ENCODE results near the gene ARMC10.
"Not testable (repeated sequence)": the region's sequence is repeated elsewhere in the genome, so short reads cannot be mapped to it uniquely, and the experiment has no call there.

ARMC10 gene

GRCh38 chr7:103048833-103049232 lies 26.1 kb upstream of the ARMC10 start:
- DNase-seq (ENCODE audit: extremely low read depth, low read depth), result peak; percentile 35
- TF ChIP-seq, protein P1, sequence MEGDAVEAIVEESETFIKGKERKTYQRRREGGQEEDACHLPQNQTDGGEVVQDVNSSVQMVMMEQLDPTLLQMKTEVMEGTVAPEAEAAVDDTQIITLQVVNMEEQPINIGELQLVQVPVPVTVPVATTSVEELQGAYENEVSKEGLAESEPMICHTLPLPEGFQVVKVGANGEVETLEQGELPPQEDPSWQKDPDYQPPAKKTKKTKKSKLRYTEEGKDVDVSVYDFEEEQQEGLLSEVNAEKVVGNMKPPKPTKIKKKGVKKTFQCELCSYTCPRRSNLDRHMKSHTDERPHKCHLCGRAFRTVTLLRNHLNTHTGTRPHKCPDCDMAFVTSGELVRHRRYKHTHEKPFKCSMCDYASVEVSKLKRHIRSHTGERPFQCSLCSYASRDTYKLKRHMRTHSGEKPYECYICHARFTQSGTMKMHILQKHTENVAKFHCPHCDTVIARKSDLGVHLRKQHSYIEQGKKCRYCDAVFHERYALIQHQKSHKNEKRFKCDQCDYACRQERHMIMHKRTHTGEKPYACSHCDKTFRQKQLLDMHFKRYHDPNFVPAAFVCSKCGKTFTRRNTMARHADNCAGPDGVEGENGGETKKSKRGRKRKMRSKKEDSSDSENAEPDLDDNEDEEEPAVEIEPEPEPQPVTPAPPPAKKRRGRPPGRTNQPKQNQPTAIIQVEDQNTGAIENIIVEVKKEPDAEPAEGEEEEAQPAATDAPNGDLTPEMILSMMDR (IDR thresholded peaks at IDR 0.05; ENCODE audit: low read depth, low read length, missing control alignments), result no peak

GRCh38 chr7:103051519-103051918 lies 23.4 kb upstream of the ARMC10 start:
- H3K4me3 ChIP-seq (replicated peaks; ENCODE audit: low read depth, low read length), result no peak overlapping the region
- no peak for DNase-seq (ENCODE audit: extremely low read depth, low read depth)
- TF ChIP-seq, protein P1 (IDR thresholded peaks at IDR 0.05; ENCODE audit: low read depth, low read length, missing control alignments), result no peak

More at GRCh38 chr7:103048833-103049232, 26.1 kb upstream of the ARMC10 start:
- H3K4me3 ChIP-seq (replicated peaks; ENCODE audit: low read depth, low read length), result no peak overlapping the region

DNA sequence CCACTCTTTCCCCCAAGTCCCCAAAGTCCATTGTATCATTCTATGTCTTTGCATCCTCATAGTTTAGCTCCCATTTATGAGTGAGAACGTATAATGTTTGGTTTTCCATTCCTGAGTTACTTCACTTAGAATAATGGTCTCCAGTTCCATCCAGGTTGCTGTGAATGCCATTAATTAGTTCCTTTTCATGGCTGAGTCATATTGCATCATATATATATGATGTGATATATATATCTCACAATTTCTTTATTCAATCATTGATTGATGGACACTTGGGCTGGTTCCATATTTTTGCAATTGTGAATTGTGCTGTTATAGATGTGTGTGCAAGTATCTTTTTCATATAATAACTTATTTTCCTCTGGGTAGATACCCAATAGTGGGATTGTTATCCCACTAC lies 18.9 kb upstream of the ARMC10 start:
- not testable (repeated sequence) for DNase-seq (ENCODE audit: extremely low read depth, low read depth); H3K4me3 ChIP-seq (replicated peaks; ENCODE audit: low read depth, low read length)

GRCh38 chr7:103058122-103058521 lies 16.8 kb upstream of the ARMC10 start:
- DNase-seq (ENCODE audit: extremely low read depth, low read depth), result no peak
- TF ChIP-seq, protein P1 (IDR thresholded peaks at IDR 0.05; ENCODE audit: low read depth, low read length, missing control alignments), result no peak
- H3K4me3 ChIP-seq (replicated peaks; ENCODE audit: low read depth, low read length), result no peak overlapping the region

GRCh38 chr7:103059471-103059870 lies 15.5 kb upstream of the ARMC10 start:
- no peak for DNase-seq (ENCODE audit: extremely low read depth, low read depth)
- TF ChIP-seq, protein P1 (IDR thresholded peaks at IDR 0.05; ENCODE audit: low read depth, low read length, missing control alignments), result no peak
- H3K4me3 ChIP-seq (replicated peaks; ENCODE audit: low read depth, low read length), result no peak overlapping the region

DNA sequence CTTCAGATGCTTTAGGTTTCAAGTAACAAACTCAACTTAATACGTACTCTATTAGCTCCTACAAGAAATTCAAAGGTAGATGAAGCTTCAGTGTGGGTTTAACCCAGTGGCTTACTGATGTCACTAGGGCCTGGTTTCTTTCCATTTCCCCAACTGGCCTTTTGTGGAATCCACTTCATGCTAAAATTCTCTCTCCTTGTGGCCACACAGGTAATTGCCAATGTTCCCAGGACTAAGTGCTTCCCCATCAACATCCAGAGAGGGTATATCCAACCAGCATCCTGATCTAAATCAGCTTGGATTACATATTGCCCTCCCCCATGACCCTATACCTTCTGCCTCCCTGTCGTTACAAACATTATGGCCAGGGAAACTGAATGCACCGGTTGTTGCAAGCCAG lies 11.0 kb upstream of the ARMC10 start:
- H3K4me3 ChIP-seq (replicated peaks; ENCODE audit: low read depth, low read length), result no peak overlapping the region
- no peak for DNase-seq (ENCODE audit: extremely low read depth, low read depth)
- TF ChIP-seq, protein P1 (IDR thresholded peaks at IDR 0.05; ENCODE audit: low read depth, low read length, missing control alignments), result no peak

DNA sequence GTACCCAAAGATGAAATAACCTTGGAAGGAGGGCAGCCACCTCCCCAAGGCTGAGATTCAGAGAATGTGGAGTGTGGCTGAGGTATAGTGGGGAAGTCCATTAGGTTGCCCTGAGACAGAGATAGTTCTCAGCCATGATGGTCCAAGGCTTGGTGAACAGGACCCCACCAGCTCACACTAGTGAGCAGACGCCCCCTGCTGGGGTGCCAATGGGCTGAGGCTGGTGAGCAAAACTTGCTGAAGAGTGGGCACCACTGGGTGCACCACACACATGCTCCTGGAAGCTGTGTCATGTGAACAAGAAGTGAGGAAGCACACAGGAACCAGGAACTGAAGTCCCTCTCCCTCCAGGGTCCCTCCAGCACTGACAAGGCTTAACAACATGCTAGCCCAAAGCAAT lies 9.3 kb upstream of the ARMC10 start:
- DNase-seq (ENCODE audit: extremely low read depth, low read depth), result peak; percentile 14
- no peak overlapping the region for H3K4me3 ChIP-seq (replicated peaks; ENCODE audit: low read depth, low read length)
- TF ChIP-seq, protein P1 (IDR thresholded peaks at IDR 0.05; ENCODE audit: low read depth, low read length, missing control alignments), result peak; percentile 70

Measured in HFF-Myc (cell line).